HT1080 (cell line): ENCODE data around the gene PCID2. TPM values are rescaled to one million over a fixed set of nuclear protein-coding genes. Genes with fewer than 3 reads are reported as not detected.
A peak's percentile ranks its signal among the peaks of the same experiment; 100 is the strongest.

ENCODE experiments used
- DNase-seq: peaks from one replicate; pipeline ENCODE4 v3.0.0-alpha.2; 2015; ENCODE audit warnings: low read depth
- total RNA-seq: library from RNA; depleted of rRNA; stranded (reverse); fragments of >200 nt; shearing (Covaris generic); gene quantifications from 2 replicates; pipeline ENCODE4 v1.2.3, GENCODE V29; 2014

The PCID2 gene
- total RNA-seq, 1 experiment from 2014 or later, result 114 TPM

DNA sequence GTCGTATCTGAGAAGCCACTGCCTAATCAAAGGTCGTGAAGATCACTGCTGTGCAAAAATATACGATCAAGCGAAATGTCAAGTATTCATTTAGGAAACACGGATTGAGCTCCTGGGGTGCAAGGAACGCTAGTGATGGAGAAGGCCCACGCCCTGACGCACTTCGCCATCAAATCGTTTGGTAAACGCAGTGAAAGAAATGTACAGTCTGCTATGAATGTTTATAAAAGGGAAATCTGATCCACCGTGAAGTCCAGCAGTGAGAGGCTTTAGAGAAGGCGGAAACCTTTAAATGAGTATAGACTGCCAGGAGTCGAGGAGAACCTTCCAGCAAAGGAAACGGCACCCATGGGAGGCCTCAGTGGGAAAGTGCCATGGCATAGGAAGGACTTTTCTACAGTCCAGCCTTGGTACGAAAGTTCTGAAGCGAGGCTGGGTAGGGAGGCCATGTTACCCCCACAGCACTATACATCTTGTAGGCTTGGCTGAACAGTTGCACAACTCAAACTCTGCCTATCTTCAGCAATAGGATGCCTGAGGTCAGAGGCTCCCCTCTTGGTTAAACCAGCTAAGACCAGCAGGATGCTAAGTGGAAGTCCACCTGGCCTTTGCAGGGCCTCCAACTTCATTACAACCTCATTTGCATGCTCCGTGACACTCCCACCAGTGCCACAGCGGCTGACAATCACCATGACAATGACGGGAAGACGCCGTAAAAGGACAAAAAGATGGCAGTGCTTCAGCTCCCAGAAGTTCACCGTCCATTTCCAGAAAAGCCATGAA lies 20.4 kb downstream of the PCID2 start:
- DNase-seq, result no peak

- DNase-seq, result peak; percentile 100
Observed at GRCh38 chr13:113187263-113187669, 21.2 kb downstream of the PCID2 start.

DNA sequence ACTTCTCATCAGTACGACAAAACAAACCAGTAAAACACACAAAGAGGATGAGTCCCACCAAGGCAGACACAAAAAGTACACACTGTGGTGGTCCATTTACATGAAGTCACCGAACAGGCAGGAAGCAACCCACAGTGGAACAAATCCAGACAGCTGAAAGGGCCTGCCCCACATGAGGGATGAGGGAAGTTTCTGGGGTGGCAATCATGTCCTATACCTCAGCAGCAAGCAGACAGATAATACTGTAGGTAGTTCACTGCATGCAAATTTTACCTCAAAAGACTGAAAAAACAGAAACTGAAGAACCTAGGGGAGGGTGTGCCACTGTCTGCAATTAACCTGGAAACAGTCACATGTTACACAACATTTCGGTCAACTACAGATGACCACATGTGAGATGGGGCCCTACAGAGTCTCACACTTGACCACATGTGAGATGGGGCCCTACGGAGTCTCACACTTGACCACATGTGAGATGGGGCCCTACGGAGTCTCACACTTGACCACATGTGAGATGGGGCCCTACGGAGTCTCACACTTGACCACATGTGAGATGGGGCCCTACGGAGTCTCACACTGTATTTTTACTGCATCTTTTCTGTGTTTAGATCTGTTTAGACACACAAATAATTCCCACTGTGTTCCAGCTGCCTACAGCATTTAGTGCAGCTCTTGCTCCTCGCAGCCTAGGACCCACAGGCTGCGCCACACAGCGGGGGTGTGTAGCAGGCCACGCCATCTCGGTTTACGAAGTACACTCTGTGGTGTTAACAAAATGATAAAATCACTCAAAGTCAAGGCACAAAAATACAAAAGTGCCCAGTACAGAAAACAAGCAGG lies 22.2 kb downstream of the PCID2 start:
- no peak for DNase-seq

GRCh38 chr13:113184568-113185440 lies 23.7 kb downstream of the PCID2 start:
- no peak for DNase-seq

DNA sequence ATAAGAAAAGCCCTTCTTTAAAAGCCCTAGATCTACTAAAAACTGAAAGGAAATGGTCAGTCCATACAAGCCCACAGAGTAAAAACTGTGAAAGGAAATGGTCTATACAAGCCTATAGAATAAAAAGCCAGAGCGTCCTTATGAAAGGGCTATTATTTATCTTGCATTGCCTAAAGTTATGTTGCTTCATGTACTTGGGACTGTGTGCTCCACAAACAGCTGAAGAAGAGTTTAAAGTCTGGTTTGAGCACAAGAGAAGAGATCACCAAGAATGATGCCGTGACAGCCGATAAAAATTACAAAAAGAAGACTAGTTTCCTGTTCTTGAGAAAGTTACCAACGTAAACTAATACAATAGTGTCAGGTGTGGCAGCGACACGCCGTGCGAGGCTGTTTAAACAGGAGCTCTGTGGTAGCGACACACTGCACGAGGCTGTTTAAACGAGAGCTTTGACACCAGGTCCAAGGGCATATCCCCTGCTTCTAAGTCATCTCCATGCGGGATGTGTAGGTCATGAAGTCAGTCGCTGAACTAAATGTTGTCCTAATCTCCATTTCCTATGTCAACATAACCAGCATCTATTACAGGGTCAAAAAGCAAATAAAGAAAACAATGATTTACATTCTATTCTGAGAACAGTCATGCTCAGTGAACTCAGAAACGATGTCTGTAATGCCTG lies 24.9 kb downstream of the PCID2 start:
- DNase-seq, result no peak

- no peak for DNase-seq
Observed at GRCh38 chr13:113182046-113182445, 26.4 kb downstream of the PCID2 start.

DNA sequence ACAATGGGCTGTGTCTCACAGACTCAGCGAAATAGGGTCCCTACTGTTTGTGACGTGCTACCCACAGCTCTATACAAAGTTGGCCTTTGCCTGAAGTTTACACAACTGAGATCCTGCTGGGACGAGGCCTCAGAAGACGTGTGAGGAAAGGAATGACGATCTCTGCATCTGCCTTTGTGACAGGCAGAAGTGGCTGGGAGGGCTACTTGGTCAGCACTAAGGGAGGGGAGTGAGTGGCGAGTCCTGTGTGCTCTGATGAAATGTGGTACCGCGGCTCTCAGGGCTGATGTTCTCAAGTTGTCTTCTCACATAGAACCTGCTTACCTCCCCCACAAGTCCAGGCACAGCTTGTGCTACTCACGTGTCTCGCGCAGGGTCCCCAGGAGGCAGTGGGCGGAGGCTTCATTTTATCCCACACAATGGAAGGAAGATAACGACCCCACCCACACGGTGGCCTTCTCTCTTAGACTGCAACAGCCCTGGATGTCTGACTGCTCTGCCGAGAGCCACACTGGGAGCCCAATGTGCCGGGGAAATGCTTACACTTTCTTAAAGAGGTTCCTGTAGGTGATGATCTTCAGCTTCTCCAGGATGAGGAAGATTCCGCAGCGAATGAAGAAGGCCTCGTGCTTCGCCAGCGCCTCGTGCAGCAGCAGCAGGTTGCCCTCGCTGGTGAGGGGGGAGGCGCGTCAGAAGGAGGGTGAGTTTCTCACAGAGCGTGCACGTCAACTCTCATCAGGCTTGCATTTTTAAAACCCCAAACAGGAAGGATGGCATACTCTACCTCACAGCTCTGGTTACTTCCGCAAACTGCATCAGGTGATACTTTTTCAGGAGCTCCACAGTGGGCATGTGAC lies 28.9 kb downstream of the PCID2 start:
- no peak for DNase-seq

DNA sequence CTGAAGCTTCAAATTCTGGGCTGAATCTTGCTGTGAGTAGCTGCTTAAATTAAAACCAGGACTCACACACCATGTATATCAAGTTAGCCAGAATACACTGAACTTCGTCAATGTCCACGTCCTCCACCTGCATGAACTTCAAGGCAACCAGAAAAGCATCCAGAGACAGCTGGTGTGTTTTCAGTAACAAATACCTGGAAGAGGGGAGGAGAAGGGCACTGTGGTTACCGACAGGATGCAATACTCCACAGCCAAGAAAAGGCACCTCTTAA lies 29.6 kb downstream of the PCID2 start:
- DNase-seq, result no peak

- DNase-seq, result peak; percentile 94
Observed at GRCh38 chr13:113178070-113178895, 30.2 kb downstream of the PCID2 start.

- DNase-seq, result no peak
Observed at GRCh38 chr13:113176822-113177221, 31.6 kb downstream of the PCID2 start.

- no peak for DNase-seq
Observed at GRCh38 chr13:113176280-113176679, 32.2 kb downstream of the PCID2 start.

- DNase-seq, result no peak
Observed at GRCh38 chr13:113172419-113172926, 36.0 kb downstream of the PCID2 start.

DNA sequence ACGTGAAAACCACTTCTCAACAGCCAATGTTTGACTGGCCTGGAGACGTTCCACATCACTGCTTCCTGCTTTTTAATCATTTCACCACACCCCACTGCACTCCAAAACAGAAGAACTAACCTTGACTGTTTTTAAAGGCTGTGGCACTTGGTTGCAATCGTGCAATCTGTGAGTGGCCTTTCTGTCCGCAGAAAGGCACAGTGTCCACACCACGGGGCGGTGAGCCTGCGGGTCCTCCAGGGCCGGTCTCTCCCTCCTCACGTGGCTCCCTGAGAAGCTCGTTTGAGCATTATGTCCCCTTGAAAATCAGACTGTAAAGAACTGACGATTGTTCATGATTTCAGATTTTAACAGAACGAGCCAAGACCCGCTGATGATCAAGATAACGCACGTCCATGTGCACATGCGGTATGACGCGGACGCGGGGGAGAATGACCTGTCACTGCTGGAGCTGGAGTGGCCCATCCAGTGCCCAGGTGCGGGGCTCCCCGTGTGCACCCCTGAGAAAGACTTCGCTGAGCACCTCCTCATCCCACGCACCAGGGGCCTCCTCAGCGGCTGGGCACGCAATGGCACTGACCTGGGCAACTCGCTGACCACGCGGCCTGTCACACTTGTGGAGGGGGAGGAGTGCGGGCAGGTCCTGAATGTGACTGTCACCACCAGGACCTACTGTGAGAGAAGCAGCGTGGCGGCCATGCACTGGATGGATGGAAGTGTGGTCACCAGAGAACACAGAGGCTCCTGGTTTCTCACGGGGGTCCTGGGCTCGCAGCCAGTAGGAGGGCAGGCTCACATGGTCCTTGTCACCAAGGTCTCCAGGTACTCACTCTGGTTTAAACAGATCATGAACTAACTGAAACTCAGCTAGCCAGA lies 37.0 kb downstream of the PCID2 start:
- DNase-seq, result no peak

DNA sequence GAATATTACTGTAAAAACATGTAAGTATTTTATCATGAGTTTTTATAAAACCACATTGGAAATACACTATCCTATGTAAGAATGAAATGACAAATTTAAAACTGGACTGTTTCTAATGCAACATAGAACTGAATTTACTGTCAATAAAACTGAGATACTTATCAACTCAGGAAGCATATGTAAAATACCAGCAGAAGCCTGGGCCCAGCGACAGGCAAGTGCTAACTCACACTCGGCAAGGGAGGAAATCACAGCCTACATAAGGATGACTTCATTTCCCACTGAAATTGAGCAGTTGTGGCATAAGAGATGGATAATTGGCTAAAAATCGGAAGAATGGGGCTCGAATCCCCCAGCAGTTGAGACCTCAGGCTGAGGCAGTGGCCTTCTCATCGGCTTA lies 38.0 kb downstream of the PCID2 start:
- no peak for DNase-seq

GRCh38 chr13:113169277-113170272 lies 38.9 kb downstream of the PCID2 start:
- DNase-seq, result no peak

DNA sequence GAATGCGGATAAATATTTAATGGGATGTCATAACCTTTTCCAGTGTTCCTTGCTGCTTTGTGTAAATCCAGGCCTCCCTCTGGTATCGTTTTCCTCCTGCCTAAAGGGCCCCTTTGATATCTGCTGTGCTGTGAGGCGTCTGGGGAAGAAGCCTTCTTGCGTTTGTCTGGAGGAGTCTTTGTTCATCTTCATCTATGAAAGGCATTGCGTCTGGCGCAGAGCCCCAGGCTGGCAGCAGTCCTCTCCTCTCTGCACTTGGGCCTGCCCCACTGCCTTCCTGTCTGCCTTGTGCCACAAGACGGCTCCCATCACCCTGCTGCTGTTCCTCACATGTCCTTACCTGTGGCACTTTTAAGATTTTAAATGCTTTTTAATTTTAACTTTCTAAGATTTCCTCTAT lies 40.3 kb downstream of the PCID2 start:
- no peak for DNase-seq

DNA sequence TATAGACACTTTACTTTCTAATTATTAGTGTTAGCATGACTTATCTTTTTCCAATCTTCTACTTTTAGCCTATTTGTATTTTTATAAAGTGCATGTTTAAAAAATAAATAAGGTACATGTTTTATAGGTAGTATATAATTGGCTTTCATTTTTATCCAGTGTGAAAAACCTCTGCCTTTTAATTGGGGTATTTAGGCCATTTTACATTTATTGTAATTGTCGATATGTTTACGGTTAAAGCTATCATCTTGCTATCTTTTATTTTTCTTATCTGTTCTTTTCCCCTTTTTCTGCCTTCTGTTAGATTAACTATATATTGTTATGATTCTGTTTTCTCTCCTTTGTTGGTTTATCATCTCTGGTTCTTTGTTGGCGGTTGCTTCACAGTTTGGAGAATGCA lies 40.9 kb downstream of the PCID2 start:
- DNase-seq, result no peak
